BJ (cell line): ENCODE data around the gene ITM2B. TPM values are rescaled to one million over a fixed set of nuclear protein-coding genes. Genes with fewer than 3 reads are reported as not detected.

Source experiments
- CTCF ChIA-PET: fragments of 350-600 bp; formaldehyde crosslinking; extraction: SDS; loops from one replicate; lab custom pipeline; 2021; ENCODE audit warnings: antibody characterized with exemption, inconsistent platforms; lab: Yijun Ruan, JAX
- POLR2A ChIA-PET: fragments of 300-600 bp; sonication (Branson Sonifier 250); formaldehyde crosslinking; extraction: SDS; loops from one replicate; lab custom pipeline; 2021; ENCODE audit warnings: antibody characterized with exemption; lab: Charles Lee
- DNase-seq: peaks from one replicate; pipeline ENCODE4 v3.0.0-alpha.2; 2011; ENCODE audit warnings: low read depth
- H3K27me3 ChIP-seq: 2 replicates; pipeline ENCODE4 v1.6.0; 2011; ENCODE audit warnings: low read length; ENCODE audit not compliant: control insufficient read depth, insufficient read depth
- H3K36me3 ChIP-seq: 2 replicates; pipeline ENCODE4 v1.5.1; 2011; ENCODE audit warnings: low read length; ENCODE audit not compliant: control insufficient read depth, insufficient read depth
- H3K4me3 ChIP-seq: 2 replicates; pipeline ENCODE4 v1.5.1; 2011; ENCODE audit warnings: low read depth, mild to moderate bottlenecking, control low read depth, low read length
- CTCF ChIP-seq: IDR thresholded peaks from 2 replicates; pipeline ENCODE4 v1.5.1; 2011; ENCODE audit warnings: low read depth, mild to moderate bottlenecking, control low read depth, inconsistent platforms, low read length, moderate library complexity; ENCODE audit not compliant: insufficient read depth
- polyA plus RNA-seq: library from polyadenylated mRNA; depleted of rRNA; stranded (reverse); fragments of >200 nt; gene quantifications from 2 replicates; pipeline ENCODE4 v1.2.3, GENCODE V29; 2011

Gene ITM2B
- polyA plus RNA-seq, 1 experiment: 173 TPM

- ChIA-PET CTCF (no interaction called here), POLR2A (no interaction called here)
- no peak overlapping the region for H3K4me3 ChIP-seq
- no peak for DNase-seq
- H3K27me3 ChIP-seq: no peaks in the 10 kb centered on the region
- H3K36me3 ChIP-seq: no peaks in the 10 kb centered on the region
- TF ChIP-seq CTCF: no peak
Observed at GRCh38 chr13:48275507-48275906, 42.5 kb downstream of the ITM2B start.

GRCh38 chr13:48278806-48279205 is 45.8 kb downstream of the ITM2B start:
- no peaks in the 10 kb centered on the region for H3K36me3 ChIP-seq
- no peak for TF ChIP-seq CTCF
- H3K27me3 ChIP-seq: peaks cover 2% of the 10 kb centered on the region; the same call in 1 of the 2 replicates
- no peak overlapping the region for H3K4me3 ChIP-seq
- CTCF ChIA-PET: interaction anchor here (0.6 kb wide), 1 partner anchor 1671 kb away, joined by 3 read pairs; no protein-coding TSS in a partner anchor
- POLR2A ChIA-PET: no interaction called here
- DNase-seq: no peak

GRCh38 chr13:48281556-48281955 is 48.5 kb downstream of the ITM2B start:
- H3K27me3 ChIP-seq: peaks cover 5% of the 10 kb centered on the region; the same call in 1 of the 2 replicates
- ChIA-PET POLR2A (no interaction called here), CTCF (interaction anchor here (0.7 kb wide), 1 partner anchor 10 kb away, joined by 3 read pairs; no protein-coding TSS in a partner anchor)
- no peak for DNase-seq
- TF ChIP-seq CTCF: no peak
- no peaks in the 10 kb centered on the region for H3K36me3 ChIP-seq
- no peak overlapping the region for H3K4me3 ChIP-seq

GRCh38 chr13:48291730-48292129 is 58.7 kb downstream of the ITM2B start:
- no peak for DNase-seq
- no peaks in the 10 kb centered on the region for H3K36me3 ChIP-seq
- no peak overlapping the region for H3K4me3 ChIP-seq
- H3K27me3 ChIP-seq: peaks cover 1% of the 10 kb centered on the region; the same call in 1 of the 2 replicates
- POLR2A ChIA-PET: no interaction called here
- CTCF ChIA-PET: interaction anchor here (0.7 to 1.2 kb wide), 2 partner anchors 10 to 59 kb away, joined by 3 read pairs; partner anchors contain the start of gene ITM2B
- TF ChIP-seq CTCF: no peak

GRCh38 chr13:48292650-48293049 is 59.6 kb downstream of the ITM2B start:
- POLR2A ChIA-PET: no interaction called here
- CTCF ChIA-PET: no interaction called here
- no peak for TF ChIP-seq CTCF

More at GRCh38 chr13:48292650-48293049, 59.6 kb downstream of the ITM2B start:
- no peak for DNase-seq
- Histone ChIP-seq H3K36me3 (no peaks in the 10 kb centered on the region), H3K4me3 (no peak overlapping the region), H3K27me3 (peaks cover 1% of the 10 kb centered on the region; the same call in 1 of the 2 replicates)
